ENCODE results near the gene INSYN2B. TPM values are rescaled to one million over a fixed set of nuclear protein-coding genes. Genes with fewer than 3 reads are reported as not detected.

INSYN2B gene
- total RNA-seq, 1 donor from 2014 or later = not detected

- intact Hi-C loops (cut with DNase I) = no loop called here
- DNase-seq (ENCODE audit: low spot score) = no peak
Measured at GRCh38 chr5:169831331-169831730, 149.0 kb downstream of the INSYN2B start.

DNA sequence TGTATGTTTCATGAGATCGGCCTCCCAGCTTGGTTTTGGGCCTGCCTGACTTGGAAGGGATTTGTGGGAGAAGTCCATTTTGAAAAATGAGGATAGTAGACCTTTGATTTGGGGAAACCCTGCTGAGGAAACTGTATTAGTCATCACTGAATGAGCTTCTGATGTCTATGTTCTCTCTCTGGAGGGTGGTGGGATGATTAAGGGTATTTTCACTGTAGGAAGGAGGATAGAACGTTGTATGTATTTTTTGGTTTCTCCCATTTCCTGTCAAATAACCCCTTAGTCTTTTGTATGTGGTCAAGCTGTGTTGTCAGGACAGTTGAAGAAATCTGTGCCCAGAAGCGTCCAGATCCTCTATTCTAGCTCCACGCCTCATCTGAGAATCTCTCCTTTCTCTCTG, 151.9 kb downstream of the INSYN2B start:
- DNase-seq (ENCODE audit: low spot score) = no peak
- intact Hi-C loops (cut with DNase I) = no loop called here

DNA sequence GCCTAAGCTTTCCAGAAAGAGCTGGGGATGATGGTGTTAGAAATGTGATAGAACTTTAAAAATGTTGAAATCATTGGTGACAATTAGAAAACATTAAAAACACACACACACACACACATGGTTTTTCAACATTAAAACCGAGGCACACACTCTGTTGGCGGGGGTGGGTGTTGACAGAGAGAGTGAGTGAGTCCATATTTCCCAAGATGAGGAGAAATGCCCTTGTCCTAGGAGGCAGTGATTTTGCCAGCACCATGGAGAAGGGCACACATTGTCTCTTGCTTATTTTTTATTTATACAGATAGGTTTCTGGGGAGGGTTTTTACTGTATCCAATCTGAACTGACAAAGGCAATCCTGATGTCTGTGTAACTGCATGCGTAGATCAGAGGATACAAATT, 152.5 kb downstream of the INSYN2B start:
- intact Hi-C loops (cut with DNase I) = no loop called here
- DNase-seq (ENCODE audit: low spot score) = no peak

- intact Hi-C loops (cut with DNase I) = no loop called here
- no peak for DNase-seq (ENCODE audit: low spot score)
Measured at GRCh38 chr5:169826618-169827017, 153.7 kb downstream of the INSYN2B start.

DNA sequence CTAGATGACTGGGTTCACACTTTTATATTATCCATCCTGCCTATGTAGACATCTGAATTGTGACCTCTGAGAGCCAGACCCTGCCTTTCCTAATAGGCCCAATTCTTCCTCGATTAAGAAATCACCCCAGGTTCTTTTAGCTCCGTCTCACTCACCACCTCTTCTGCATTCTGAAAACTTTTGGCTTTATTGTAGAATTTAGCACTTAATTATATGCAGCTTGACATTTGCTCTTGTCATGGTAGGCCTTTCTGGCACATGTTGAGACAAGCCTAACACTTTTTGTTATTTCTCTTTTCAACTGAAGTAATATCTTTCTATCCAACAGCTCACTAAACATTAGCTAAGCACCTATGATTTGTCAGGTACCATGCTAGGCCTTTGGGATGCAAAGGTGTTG, 163.3 kb downstream of the INSYN2B start:
- no peak for DNase-seq (ENCODE audit: low spot score)
- intact Hi-C loops (cut with DNase I) = no loop called here

DNA sequence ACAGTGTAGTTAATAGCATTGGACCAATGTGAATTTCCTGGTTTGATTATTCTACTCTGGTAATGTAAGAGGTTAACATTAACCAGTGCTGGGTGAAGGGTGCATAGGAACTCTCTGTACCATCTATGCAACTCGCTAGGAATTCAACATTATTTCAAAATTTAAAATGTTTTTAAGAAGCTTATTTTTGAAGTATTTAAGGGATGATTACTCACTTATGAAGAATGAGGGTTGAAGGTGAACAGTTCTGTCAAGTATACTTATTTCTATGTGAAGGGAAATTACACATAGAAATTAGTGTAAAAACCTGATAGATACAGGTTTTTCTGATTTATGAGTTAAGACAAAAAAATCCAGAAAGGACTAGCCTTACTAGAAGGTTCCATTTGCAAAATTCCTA, 165.8 kb downstream of the INSYN2B start:
- intact Hi-C loops (cut with DNase I) = no loop called here
- DNase-seq (ENCODE audit: low spot score) = no peak

Small RNAs within 50 kb of the gene (microRNA-seq; reads per million reads assigned to microRNA genes)
- not detected for gene MIR378E

Other genes starting within 250 kb of the INSYN2B start
- gene FOXI1, start 125.4 kb upstream of the INSYN2B start, total RNA-seq = not detected

Data from cardiac septum (tissue), 1 donor.